ENCODE data around the gene TFAP2B.

Gene TFAP2B

GRCh38 chr6:50818673-50819072 lies at the start of gene TFAP2B:
Gene TFAP2B, plus strand, starts transcription at chr6:50818871. Its CDS starts 21 bp downstream, at chr6:50818892.
- no peak for DNase-seq

- DNase-seq = no peak
Observed at GRCh38 chr6:50778696-50779095, 40.0 kb upstream of the TFAP2B start.

GRCh38 chr6:50780382-50780781 lies 38.3 kb upstream of the TFAP2B start:
- DNase-seq = no peak

- DNase-seq = no peak
Observed at GRCh38 chr6:50785921-50786320, 32.8 kb upstream of the TFAP2B start.

- DNase-seq = peak; percentile 4
Observed at GRCh38 chr6:50791900-50792508, 26.7 kb upstream of the TFAP2B start.

- DNase-seq = no peak
Observed at GRCh38 chr6:50792771-50793170, 25.9 kb upstream of the TFAP2B start.

- no peak for DNase-seq
Observed at GRCh38 chr6:50795574-50795973, 23.1 kb upstream of the TFAP2B start.

GRCh38 chr6:50804283-50804682 lies 14.4 kb upstream of the TFAP2B start:
- DNase-seq = no peak

GRCh38 chr6:50807035-50807434 lies 11.6 kb upstream of the TFAP2B start:
- DNase-seq = no peak

- no peak for DNase-seq
Observed at GRCh38 chr6:50815436-50816114, 3.1 kb upstream of the TFAP2B start.

GRCh38 chr6:50816115-50816675 lies 2.5 kb upstream of the TFAP2B start:
- peak; percentile 27 for DNase-seq

GRCh38 chr6:50816947-50817645 lies 1.6 kb upstream of the TFAP2B start:
- DNase-seq = no peak

GRCh38 chr6:50817646-50817950 lies 1.1 kb upstream of the TFAP2B start:
- DNase-seq = no peak

- no peak for DNase-seq
Observed at GRCh38 chr6:50818020-50818419, 651 bp upstream of the TFAP2B start.

GRCh38 chr6:50819466-50819903 lies 814 bp downstream of the TFAP2B start:
- no peak for DNase-seq

- DNase-seq = no peak
Observed at GRCh38 chr6:50819904-50820868, 1.5 kb downstream of the TFAP2B start.

GRCh38 chr6:50820869-50821264 lies 2.2 kb downstream of the TFAP2B start:
- no peak for DNase-seq

- DNase-seq = no peak
Observed at GRCh38 chr6:50821441-50822077, 2.9 kb downstream of the TFAP2B start.

- DNase-seq = no peak
Observed at GRCh38 chr6:50822078-50822476, 3.4 kb downstream of the TFAP2B start.

- DNase-seq = no peak
Observed at GRCh38 chr6:50823094-50823920, 4.6 kb downstream of the TFAP2B start.

- DNase-seq = no peak
Observed at GRCh38 chr6:50824552-50824951, 5.9 kb downstream of the TFAP2B start.

Measured in NCI-H1694 treated with DMSO at 0.1 percent for 48 hours (cell line).